Osteoblast (primary cell): ENCODE measurements around the gene IER2. TPM values are rescaled to one million over a fixed set of nuclear protein-coding genes. Genes with fewer than 3 reads are reported as not detected.

ENCODE experiments used
- DNase-seq: peaks from one replicate; pipeline ENCODE4 v3.0.0; 2011; ENCODE audit warnings: low spot score, mixed read lengths; ENCODE audit not compliant: insufficient read length; ENCODE audit errors: missing footprints
- H2AFZ ChIP-seq: 2 replicates; pipeline ENCODE4 v1.6.0; 2011; ENCODE audit warnings: mild to moderate bottlenecking, low read length
- H3K27ac ChIP-seq: 2 replicates; pipeline ENCODE4 v1.5.1; 2011; ENCODE audit warnings: mild to moderate bottlenecking, low read depth, low read length, moderate library complexity
- H3K27me3 ChIP-seq: 2 replicates; pipeline ENCODE4 v1.6.0; 2012; ENCODE audit warnings: mild to moderate bottlenecking, control low read depth, inconsistent platforms, low read length, moderate library complexity; ENCODE audit not compliant: insufficient read depth
- H3K36me3 ChIP-seq: 2 replicates; pipeline ENCODE4 v1.5.1; 2011; ENCODE audit warnings: mild to moderate bottlenecking, low read length, control low read depth, moderate library complexity; ENCODE audit not compliant: insufficient read depth
- H3K4me1 ChIP-seq: 2 replicates; pipeline ENCODE4 v1.5.1; 2011; ENCODE audit warnings: mild to moderate bottlenecking, low read length, control low read depth, moderate library complexity; ENCODE audit not compliant: insufficient read depth
- H3K4me2 ChIP-seq: 2 replicates; pipeline ENCODE4 v1.6.0; 2011; ENCODE audit warnings: mild to moderate bottlenecking, low read length; ENCODE audit not compliant: insufficient read depth
- H3K4me3 ChIP-seq: fragments of 200-600 bp; sonication (generic); 3 replicates; pipeline ENCODE4 v1.5.1; 2012; ENCODE audit warnings: mild to moderate bottlenecking, low read length, inconsistent platforms; ENCODE audit not compliant: insufficient read depth
- H3K79me2 ChIP-seq: 2 replicates; pipeline ENCODE4 v1.6.0; 2012; ENCODE audit warnings: mild to moderate bottlenecking, low read length, control low read depth, inconsistent platforms; ENCODE audit not compliant: insufficient read depth
- H3K9me3 ChIP-seq: 2 replicates; pipeline ENCODE4 v1.5.1; 2011; ENCODE audit warnings: low read depth, low read length, control low read depth
- H4K20me1 ChIP-seq: 2 replicates; pipeline ENCODE4 v1.6.0; 2012; ENCODE audit warnings: mild to moderate bottlenecking, low read length, control low read depth; ENCODE audit not compliant: insufficient read depth
- CTCF ChIP-seq: IDR thresholded peaks from 2 replicates; pipeline ENCODE4 v1.5.1; 2011; ENCODE audit warnings: mild to moderate bottlenecking, low read depth, low read length, moderate library complexity; ENCODE audit errors: extremely low read depth
- total RNA-seq: library from RNA; depleted of rRNA; stranded (reverse); fragments of >200 nt; gene quantifications from 2 replicates; pipeline ENCODE4 v1.2.3, GENCODE V29; 2012

Gene IER2
- total RNA-seq, 1 donor = 14.8 TPM

- H3K79me2 ChIP-seq = peaks cover 84% of the 10 kb centered on the region
- H3K36me3 ChIP-seq = peaks cover 15% of the 10 kb centered on the region
- TF ChIP-seq CTCF = no peak
- H3K4me2 ChIP-seq = peak overlapping the region; percentile 94
- H3K9me3 ChIP-seq = no peaks in the 10 kb centered on the region
- H4K20me1 ChIP-seq = peaks cover 50% of the 10 kb centered on the region
- peaks cover 43% of the 10 kb centered on the region for H3K4me1 ChIP-seq
- peak overlapping the region; percentile 96 for H3K27ac ChIP-seq
- no peaks in the 10 kb centered on the region for H3K27me3 ChIP-seq
- H2AFZ ChIP-seq = no peak overlapping the region
- peak; percentile 98 for DNase-seq
- peak overlapping the region; percentile 86 for H3K4me3 ChIP-seq
Measured at GRCh38 chr19:13120817-13121216, 29.4 kb upstream of the IER2 start.

GRCh38 chr19:13121551-13122274 lies 28.5 kb upstream of the IER2 start:
- Histone ChIP-seq H3K4me1 (peaks cover 45% of the 10 kb centered on the region), H3K4me3 (peak overlapping the region; percentile 86), H3K79me2 (peaks cover 86% of the 10 kb centered on the region), H2AFZ (no peak overlapping the region), H3K27ac (peak overlapping the region; percentile 96), H3K9me3 (no peaks in the 10 kb centered on the region), H4K20me1 (peaks cover 57% of the 10 kb centered on the region), H3K27me3 (no peaks in the 10 kb centered on the region), H3K4me2 (peak overlapping the region; percentile 94), H3K36me3 (peaks cover 21% of the 10 kb centered on the region)
- no peak for TF ChIP-seq CTCF
- DNase-seq = peak; percentile 88

GRCh38 chr19:13122275-13122878 lies 27.8 kb upstream of the IER2 start:
- H2AFZ ChIP-seq = no peak overlapping the region
- no peaks in the 10 kb centered on the region for H3K27me3 ChIP-seq
- H4K20me1 ChIP-seq = peaks cover 59% of the 10 kb centered on the region
- peaks cover 41% of the 10 kb centered on the region for H3K4me1 ChIP-seq
- H3K4me2 ChIP-seq = peak overlapping the region; percentile 94
- H3K4me3 ChIP-seq = no peak overlapping the region
- peak overlapping the region; percentile 96 for H3K27ac ChIP-seq
- H3K9me3 ChIP-seq = no peaks in the 10 kb centered on the region
- no peak for TF ChIP-seq CTCF
- peaks cover 92% of the 10 kb centered on the region for H3K79me2 ChIP-seq
- DNase-seq = peak; percentile 52
- H3K36me3 ChIP-seq = peaks cover 23% of the 10 kb centered on the region
